Measurements from ENCODE around the gene MPPED2.

MPPED2 gene

GRCh38 chr11:30445056-30445455, 141.1 kb downstream of the MPPED2 start:
- no peak overlapping the region for H3K4me3 ChIP-seq (ENCODE audit: control insufficient read depth in 1 of 7, extremely low read depth in 1 of 7, insufficient read depth in 4 of 7, low read depth in 2 of 7, low read length in 6 of 7)
- ChIA-PET POLR2A (no interaction called here), CTCF (no interaction called here)
- no peaks in the 10 kb centered on the region for H3K27me3 ChIP-seq (replicated peaks in 2 of 5; ENCODE audit: control insufficient read depth in 4 of 5, insufficient read depth in 5 of 5, low read length in 4 of 5)
- no peaks in the 10 kb centered on the region for H3K4me1 ChIP-seq (ENCODE audit: control extremely low read depth in 1 of 4, control insufficient read depth in 4 of 4, insufficient read depth in 4 of 4, low read length in 3 of 4)
- H3K36me3 ChIP-seq (ENCODE audit: control insufficient read depth in 4 of 4, insufficient read depth in 4 of 4, low read length in 3 of 4), result no peaks in the 10 kb centered on the region
- no peaks in the 10 kb centered on the region for H3K9me3 ChIP-seq (ENCODE audit: control extremely low read depth in 1 of 5, control insufficient read depth in 4 of 5, insufficient read depth in 2 of 5, low read depth in 1 of 5, low read length in 4 of 5)
- WGBS (ENCODE audit: insufficient coverage), result no CpG with 5 or more reads among the region's 2 CpGs
- DNase-seq, result no peak
- H3K27ac ChIP-seq (ENCODE audit: insufficient read depth in 1 of 2, low read depth in 1 of 2, low read length in 2 of 2, poor library complexity in 1 of 2, severe bottlenecking in 2 of 2), result no peak overlapping the region

- CTCF ChIA-PET, result no interaction called here
- POLR2A ChIA-PET, result no interaction called here
- H3K27ac ChIP-seq (ENCODE audit: insufficient read depth in 1 of 2, low read depth in 1 of 2, low read length in 2 of 2, poor library complexity in 1 of 2, severe bottlenecking in 2 of 2), result no peak overlapping the region
- H3K9me3 ChIP-seq (ENCODE audit: control extremely low read depth in 1 of 5, control insufficient read depth in 4 of 5, insufficient read depth in 2 of 5, low read depth in 1 of 5, low read length in 4 of 5), result no peaks in the 10 kb centered on the region
- no peaks in the 10 kb centered on the region for H3K4me1 ChIP-seq (ENCODE audit: control extremely low read depth in 1 of 4, control insufficient read depth in 4 of 4, insufficient read depth in 4 of 4, low read length in 3 of 4)
- H3K4me3 ChIP-seq (ENCODE audit: control insufficient read depth in 1 of 7, extremely low read depth in 1 of 7, insufficient read depth in 4 of 7, low read depth in 2 of 7, low read length in 6 of 7), result no peak overlapping the region
- 97% methylated on average over 4 of the region's 4 CpGs for WGBS (ENCODE audit: insufficient coverage)
- no peaks in the 10 kb centered on the region for H3K27me3 ChIP-seq (replicated peaks in 2 of 5; ENCODE audit: control insufficient read depth in 4 of 5, insufficient read depth in 5 of 5, low read length in 4 of 5)
- no peak for DNase-seq
- no peaks in the 10 kb centered on the region for H3K36me3 ChIP-seq (ENCODE audit: control insufficient read depth in 4 of 4, insufficient read depth in 4 of 4, low read length in 3 of 4)
Measured at GRCh38 chr11:30440510-30440909, 145.6 kb downstream of the MPPED2 start.

DNA sequence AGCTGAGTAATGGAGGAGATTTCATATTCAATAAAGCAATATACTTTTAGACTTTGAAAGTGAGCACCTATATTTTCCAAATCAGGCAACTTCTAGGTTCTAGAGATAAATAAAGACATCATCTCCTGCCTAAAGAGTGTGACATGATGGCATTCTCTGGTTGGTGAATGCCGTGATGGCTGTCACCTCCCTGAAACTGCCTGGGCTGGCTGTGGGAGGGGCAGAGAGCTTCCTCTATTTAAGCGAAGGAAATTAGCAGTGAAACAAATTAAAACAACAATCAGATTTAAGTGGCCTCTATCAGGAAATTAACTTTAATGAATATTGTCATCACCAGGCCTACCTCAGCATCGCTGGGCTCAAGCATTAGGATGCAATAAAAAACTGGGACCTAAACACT, 149.4 kb downstream of the MPPED2 start:
- ChIA-PET CTCF (interaction anchor here (1.7 kb wide), 1 partner anchor 8 kb away, joined by 3 read pairs; no protein-coding TSS in a partner anchor), POLR2A (interaction anchor here (0.8 kb wide), 1 partner anchor 23 kb away, joined by 4 read pairs; no protein-coding TSS in a partner anchor)
- peak in 2 of 3 donors; percentile 54 to 65 for DNase-seq
- Histone ChIP-seq H3K27me3 (replicated peaks in 2 of 5; ENCODE audit: control insufficient read depth in 4 of 5, insufficient read depth in 5 of 5, low read length in 4 of 5) (no peaks in the 10 kb centered on the region), H3K27ac (ENCODE audit: insufficient read depth in 1 of 2, low read depth in 1 of 2, low read length in 2 of 2, poor library complexity in 1 of 2, severe bottlenecking in 2 of 2) (no peak overlapping the region), H3K36me3 (ENCODE audit: control insufficient read depth in 4 of 4, insufficient read depth in 4 of 4, low read length in 3 of 4) (no peaks in the 10 kb centered on the region), H3K4me1 (ENCODE audit: control extremely low read depth in 1 of 4, control insufficient read depth in 4 of 4, insufficient read depth in 4 of 4, low read length in 3 of 4) (no peaks in the 10 kb centered on the region), H3K4me3 (ENCODE audit: control insufficient read depth in 1 of 7, extremely low read depth in 1 of 7, insufficient read depth in 4 of 7, low read depth in 2 of 7, low read length in 6 of 7) (no peak overlapping the region), H3K9me3 (ENCODE audit: control extremely low read depth in 1 of 5, control insufficient read depth in 4 of 5, insufficient read depth in 2 of 5, low read depth in 1 of 5, low read length in 4 of 5) (no peaks in the 10 kb centered on the region)
- 48% methylated on average over 2 of the region's 3 CpGs for WGBS (ENCODE audit: insufficient coverage)

GRCh38 chr11:30435488-30435887, 150.7 kb downstream of the MPPED2 start:
- ChIA-PET POLR2A (no interaction called here), CTCF (interaction anchor here (0.9 kb wide), 1 partner anchor 51 kb away, joined by 3 read pairs; no protein-coding TSS in a partner anchor)
- no peaks in the 10 kb centered on the region for H3K27me3 ChIP-seq (replicated peaks in 2 of 5; ENCODE audit: control insufficient read depth in 4 of 5, insufficient read depth in 5 of 5, low read length in 4 of 5)
- H3K9me3 ChIP-seq (ENCODE audit: control extremely low read depth in 1 of 5, control insufficient read depth in 4 of 5, insufficient read depth in 2 of 5, low read depth in 1 of 5, low read length in 4 of 5), result no peaks in the 10 kb centered on the region
- no peak for DNase-seq
- H3K4me1 ChIP-seq (ENCODE audit: control extremely low read depth in 1 of 4, control insufficient read depth in 4 of 4, insufficient read depth in 4 of 4, low read length in 3 of 4), result no peaks in the 10 kb centered on the region
- H3K4me3 ChIP-seq (ENCODE audit: control insufficient read depth in 1 of 7, extremely low read depth in 1 of 7, insufficient read depth in 4 of 7, low read depth in 2 of 7, low read length in 6 of 7), result no peak overlapping the region
- H3K36me3 ChIP-seq (ENCODE audit: control insufficient read depth in 4 of 4, insufficient read depth in 4 of 4, low read length in 3 of 4), result no peaks in the 10 kb centered on the region
- no peak overlapping the region for H3K27ac ChIP-seq (ENCODE audit: insufficient read depth in 1 of 2, low read depth in 1 of 2, low read length in 2 of 2, poor library complexity in 1 of 2, severe bottlenecking in 2 of 2)

GRCh38 chr11:30434901-30435300, 151.3 kb downstream of the MPPED2 start:
- DNase-seq, result peak in 1 of 3 donors; percentile 9
- WGBS (ENCODE audit: insufficient coverage), result 82% methylated on average over 1 of the region's 3 CpGs
- CTCF ChIA-PET, result no interaction called here
- Histone ChIP-seq H3K4me3 (ENCODE audit: control insufficient read depth in 1 of 7, extremely low read depth in 1 of 7, insufficient read depth in 4 of 7, low read depth in 2 of 7, low read length in 6 of 7) (no peak overlapping the region), H3K27me3 (replicated peaks in 2 of 5; ENCODE audit: control insufficient read depth in 4 of 5, insufficient read depth in 5 of 5, low read length in 4 of 5) (no peaks in the 10 kb centered on the region), H3K9me3 (ENCODE audit: control extremely low read depth in 1 of 5, control insufficient read depth in 4 of 5, insufficient read depth in 2 of 5, low read depth in 1 of 5, low read length in 4 of 5) (no peaks in the 10 kb centered on the region), H3K36me3 (ENCODE audit: control insufficient read depth in 4 of 4, insufficient read depth in 4 of 4, low read length in 3 of 4) (no peaks in the 10 kb centered on the region), H3K4me1 (ENCODE audit: control extremely low read depth in 1 of 4, control insufficient read depth in 4 of 4, insufficient read depth in 4 of 4, low read length in 3 of 4) (no peaks in the 10 kb centered on the region), H3K27ac (ENCODE audit: insufficient read depth in 1 of 2, low read depth in 1 of 2, low read length in 2 of 2, poor library complexity in 1 of 2, severe bottlenecking in 2 of 2) (no peak overlapping the region)
- POLR2A ChIA-PET, result no interaction called here

DNA sequence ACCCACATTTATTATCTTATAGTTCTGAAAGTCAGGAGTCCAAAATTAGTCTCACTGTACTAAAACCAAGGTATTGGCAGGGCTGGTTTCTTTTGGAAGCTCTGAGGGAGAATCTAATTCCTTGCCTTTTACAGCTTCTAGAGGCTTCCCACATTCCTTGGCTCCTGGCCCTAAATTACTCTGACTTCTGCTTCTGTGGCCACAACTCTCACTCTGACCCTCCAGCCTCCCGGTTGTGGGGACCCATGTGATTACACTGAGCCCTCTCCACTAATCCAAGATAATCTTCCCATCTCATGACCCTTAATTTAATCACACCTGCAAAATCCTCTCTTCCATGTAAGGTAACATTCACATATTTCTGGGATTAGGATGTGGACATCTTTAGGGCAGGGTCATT, 152.3 kb downstream of the MPPED2 start:
- no CpG with 5 or more reads among the region's 1 CpG for WGBS (ENCODE audit: insufficient coverage)

GRCh38 chr11:30432716-30433115, 153.4 kb downstream of the MPPED2 start:
- Histone ChIP-seq H3K4me1 (ENCODE audit: control extremely low read depth in 1 of 4, control insufficient read depth in 4 of 4, insufficient read depth in 4 of 4, low read length in 3 of 4) (no peaks in the 10 kb centered on the region), H3K36me3 (ENCODE audit: control insufficient read depth in 4 of 4, insufficient read depth in 4 of 4, low read length in 3 of 4) (no peaks in the 10 kb centered on the region), H3K27me3 (replicated peaks in 2 of 5; ENCODE audit: control insufficient read depth in 4 of 5, insufficient read depth in 5 of 5, low read length in 4 of 5) (no peaks in the 10 kb centered on the region), H3K4me3 (ENCODE audit: control insufficient read depth in 1 of 7, extremely low read depth in 1 of 7, insufficient read depth in 4 of 7, low read depth in 2 of 7, low read length in 6 of 7) (no peak overlapping the region), H3K27ac (ENCODE audit: insufficient read depth in 1 of 2, low read depth in 1 of 2, low read length in 2 of 2, poor library complexity in 1 of 2, severe bottlenecking in 2 of 2) (no peak overlapping the region), H3K9me3 (ENCODE audit: control extremely low read depth in 1 of 5, control insufficient read depth in 4 of 5, insufficient read depth in 2 of 5, low read depth in 1 of 5, low read length in 4 of 5) (no peaks in the 10 kb centered on the region)
- DNase-seq, result no peak
- ChIA-PET POLR2A (no interaction called here), CTCF (no interaction called here)
- WGBS (ENCODE audit: insufficient coverage), result 100% methylated on average over 1 of the region's 2 CpGs

More for the DNA sequence above, 152.3 kb downstream of the MPPED2 start:
- no peaks in the 10 kb centered on the region for H3K27me3 ChIP-seq (replicated peaks in 2 of 5; ENCODE audit: control insufficient read depth in 4 of 5, insufficient read depth in 5 of 5, low read length in 4 of 5)
- no peak overlapping the region for H3K27ac ChIP-seq (ENCODE audit: insufficient read depth in 1 of 2, low read depth in 1 of 2, low read length in 2 of 2, poor library complexity in 1 of 2, severe bottlenecking in 2 of 2)
- H3K4me1 ChIP-seq (ENCODE audit: control extremely low read depth in 1 of 4, control insufficient read depth in 4 of 4, insufficient read depth in 4 of 4, low read length in 3 of 4), result no peaks in the 10 kb centered on the region
- no peaks in the 10 kb centered on the region for H3K9me3 ChIP-seq (ENCODE audit: control extremely low read depth in 1 of 5, control insufficient read depth in 4 of 5, insufficient read depth in 2 of 5, low read depth in 1 of 5, low read length in 4 of 5)
- ChIA-PET CTCF (no interaction called here), POLR2A (no interaction called here)
- no peak for DNase-seq
- H3K4me3 ChIP-seq (ENCODE audit: control insufficient read depth in 1 of 7, extremely low read depth in 1 of 7, insufficient read depth in 4 of 7, low read depth in 2 of 7, low read length in 6 of 7), result no peak overlapping the region
- H3K36me3 ChIP-seq (ENCODE audit: control insufficient read depth in 4 of 4, insufficient read depth in 4 of 4, low read length in 3 of 4), result no peaks in the 10 kb centered on the region
